ENCODE measurements around the gene TMTC2.

TMTC2 gene

DNA sequence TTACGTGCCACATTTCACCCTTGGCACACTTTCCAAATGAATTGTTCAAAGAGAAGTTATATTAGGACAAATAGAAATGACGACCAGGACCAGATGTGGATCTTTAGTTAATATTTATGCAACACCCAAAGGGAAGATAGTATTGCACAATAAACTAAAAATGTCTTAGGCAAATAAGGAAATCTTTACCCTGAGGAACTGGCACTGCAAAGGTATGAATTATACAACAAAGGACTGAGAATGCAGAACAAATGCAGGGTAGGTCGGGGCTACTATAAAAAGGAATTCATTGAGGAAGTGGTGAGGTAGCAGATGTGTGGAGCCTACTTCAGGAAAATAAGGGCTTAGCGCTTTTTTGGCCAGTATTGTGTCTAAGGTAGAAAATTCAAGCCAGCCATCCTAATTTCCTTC, 3.9 kb upstream of the TMTC2 start:
- Histone ChIP-seq H3K36me3 (ENCODE audit: control insufficient read depth in 2 of 2, insufficient read depth in 2 of 2, low read length in 2 of 2) (no peaks in the 10 kb centered on the region), H3K9ac (ENCODE audit: low read length in 2 of 2) (no peak overlapping the region), H3K4me3 (ENCODE audit: low read length in 2 of 2) (no peak overlapping the region), H3K27me3 (ENCODE audit: control insufficient read depth in 1 of 2, insufficient read depth in 2 of 2, low read length in 2 of 2) (no peaks in the 10 kb centered on the region), H3K4me1 (ENCODE audit: control insufficient read depth, insufficient read depth, low read length) (peaks cover 8% of the 10 kb centered on the region), H3K9me3 (ENCODE audit: control insufficient read depth in 2 of 2, low read length in 2 of 2) (no peaks in the 10 kb centered on the region), H3K27ac (ENCODE audit: low read length) (no peak overlapping the region)

DNA sequence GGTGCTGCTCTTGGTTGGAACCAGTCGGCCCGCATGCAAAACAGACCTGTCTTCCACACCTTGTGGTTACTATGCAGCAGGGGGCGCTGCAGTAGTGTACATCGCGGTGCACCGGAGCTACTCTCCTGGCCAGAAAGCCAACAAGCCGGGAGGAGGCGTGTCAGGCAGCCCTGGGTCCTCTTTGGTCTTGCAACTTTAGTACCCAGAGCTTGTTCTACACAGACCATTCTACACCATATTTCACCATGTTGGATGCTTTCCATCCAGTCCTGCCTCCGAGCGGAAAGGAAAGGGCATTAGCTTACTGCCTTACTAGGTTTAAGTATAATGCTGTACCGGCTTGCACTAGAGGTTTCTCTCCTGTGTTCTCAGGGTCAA, 927 bp upstream of the TMTC2 start:
- H3K27me3 ChIP-seq (ENCODE audit: control insufficient read depth in 1 of 2, insufficient read depth in 2 of 2, low read length in 2 of 2): no peaks in the 10 kb centered on the region
- H3K27ac ChIP-seq (ENCODE audit: low read length): peak overlapping the region; percentile 92
- peak overlapping the region; percentile 86 to 96 for H3K4me3 ChIP-seq (ENCODE audit: low read length in 2 of 2)
- peaks cover 10% of the 10 kb centered on the region for H3K4me1 ChIP-seq (ENCODE audit: control insufficient read depth, insufficient read depth, low read length)
- no peaks in the 10 kb centered on the region for H3K9me3 ChIP-seq (ENCODE audit: control insufficient read depth in 2 of 2, low read length in 2 of 2)
- H3K9ac ChIP-seq (ENCODE audit: low read length in 2 of 2): peak overlapping the region; percentile 89 to 93
- H3K36me3 ChIP-seq (ENCODE audit: control insufficient read depth in 2 of 2, insufficient read depth in 2 of 2, low read length in 2 of 2): no peaks in the 10 kb centered on the region

DNA sequence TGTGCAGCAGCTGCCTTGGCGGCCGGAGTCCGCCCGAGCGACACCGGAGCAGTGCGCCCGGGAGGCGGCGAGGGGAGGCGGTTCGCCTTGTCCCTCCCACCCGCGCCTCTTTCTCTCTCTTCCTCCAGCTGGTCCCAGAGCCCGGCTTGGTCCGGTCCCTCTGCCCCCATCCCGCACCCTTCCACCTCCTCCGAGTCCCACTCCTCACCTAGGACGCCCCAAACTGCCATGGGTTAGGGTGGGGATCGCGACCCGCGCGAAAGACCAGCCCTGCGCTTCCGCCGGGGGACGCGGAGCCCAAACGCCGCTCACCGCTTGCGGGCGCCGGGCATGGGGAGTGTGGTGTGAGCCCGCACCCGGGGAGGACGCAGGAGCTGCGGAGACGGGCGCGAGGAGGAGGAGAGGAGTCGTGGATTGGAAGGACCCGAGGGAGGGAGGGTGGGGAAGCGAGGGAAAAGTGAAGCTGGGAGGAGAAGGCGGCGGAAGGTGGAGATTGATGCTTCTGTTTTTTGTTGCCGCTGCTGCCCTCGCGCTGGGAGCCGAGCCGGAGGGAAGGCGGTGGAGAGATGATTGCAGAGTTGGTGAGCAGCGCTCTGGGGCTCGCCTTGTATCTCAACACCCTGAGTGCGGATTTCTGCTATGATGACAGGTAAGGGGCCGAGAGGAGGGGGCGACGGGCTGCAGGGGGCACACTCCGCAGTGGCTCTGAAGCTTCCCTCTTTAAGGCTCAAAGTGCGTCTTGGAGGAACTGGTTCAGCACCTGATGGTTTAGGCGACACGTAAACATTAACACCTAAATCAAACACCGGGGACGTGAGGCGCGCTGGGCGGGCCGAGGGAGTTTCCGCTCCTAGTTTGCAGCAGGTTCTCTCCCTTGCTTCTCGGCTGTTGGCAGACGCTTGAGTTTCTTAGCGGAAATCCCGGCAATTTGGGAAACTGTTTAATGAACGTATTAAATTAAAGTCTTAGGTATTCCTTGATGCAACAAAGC, 610 bp downstream of the TMTC2 start:
- peak overlapping the region; percentile 86 to 96 for H3K4me3 ChIP-seq (ENCODE audit: low read length in 2 of 2)
- H3K27me3 ChIP-seq (ENCODE audit: control insufficient read depth in 1 of 2, insufficient read depth in 2 of 2, low read length in 2 of 2): no peaks in the 10 kb centered on the region
- peak overlapping the region; percentile 92 for H3K27ac ChIP-seq (ENCODE audit: low read length)
- peak overlapping the region; percentile 66 to 93 for H3K9ac ChIP-seq (ENCODE audit: low read length in 2 of 2)
- no peaks in the 10 kb centered on the region for H3K9me3 ChIP-seq (ENCODE audit: control insufficient read depth in 2 of 2, low read length in 2 of 2)
- peaks cover 8% of the 10 kb centered on the region for H3K4me1 ChIP-seq (ENCODE audit: control insufficient read depth, insufficient read depth, low read length)
- no peaks in the 10 kb centered on the region for H3K36me3 ChIP-seq (ENCODE audit: control insufficient read depth in 2 of 2, insufficient read depth in 2 of 2, low read length in 2 of 2)

DNA sequence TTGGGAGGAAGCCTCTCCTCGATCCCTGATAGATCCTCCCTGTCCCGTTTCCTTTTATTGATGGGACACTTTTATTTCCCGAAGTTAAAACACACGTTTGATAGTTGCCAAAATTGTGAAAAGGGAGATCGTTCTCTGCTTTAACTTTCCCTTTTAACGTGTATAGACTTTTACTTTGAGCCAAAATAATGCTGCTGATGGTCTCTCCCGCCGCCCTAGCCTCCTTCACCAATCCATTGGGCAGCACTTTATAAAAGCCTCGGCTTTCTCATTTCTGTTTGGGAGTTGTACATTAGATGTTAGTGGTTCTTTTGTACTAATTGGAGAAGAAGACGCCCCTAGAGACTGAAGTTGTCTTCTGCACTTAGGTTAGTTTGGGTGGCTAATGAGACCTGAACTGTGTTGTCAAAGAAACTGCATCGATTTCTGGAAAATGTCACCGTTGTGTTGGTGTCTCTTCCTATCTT, 1.4 kb downstream of the TMTC2 start:
- Histone ChIP-seq H3K27ac (ENCODE audit: low read length) (peak overlapping the region; percentile 92), H3K4me1 (ENCODE audit: control insufficient read depth, insufficient read depth, low read length) (peaks cover 6% of the 10 kb centered on the region), H3K27me3 (ENCODE audit: control insufficient read depth in 1 of 2, insufficient read depth in 2 of 2, low read length in 2 of 2) (no peaks in the 10 kb centered on the region), H3K4me3 (ENCODE audit: low read length in 2 of 2) (peak overlapping the region; percentile 86 to 96), H3K9me3 (ENCODE audit: control insufficient read depth in 2 of 2, low read length in 2 of 2) (no peaks in the 10 kb centered on the region), H3K36me3 (ENCODE audit: control insufficient read depth in 2 of 2, insufficient read depth in 2 of 2, low read length in 2 of 2) (no peaks in the 10 kb centered on the region), H3K9ac (ENCODE audit: low read length in 2 of 2) (peak overlapping the region; percentile 37 to 93)

DNA sequence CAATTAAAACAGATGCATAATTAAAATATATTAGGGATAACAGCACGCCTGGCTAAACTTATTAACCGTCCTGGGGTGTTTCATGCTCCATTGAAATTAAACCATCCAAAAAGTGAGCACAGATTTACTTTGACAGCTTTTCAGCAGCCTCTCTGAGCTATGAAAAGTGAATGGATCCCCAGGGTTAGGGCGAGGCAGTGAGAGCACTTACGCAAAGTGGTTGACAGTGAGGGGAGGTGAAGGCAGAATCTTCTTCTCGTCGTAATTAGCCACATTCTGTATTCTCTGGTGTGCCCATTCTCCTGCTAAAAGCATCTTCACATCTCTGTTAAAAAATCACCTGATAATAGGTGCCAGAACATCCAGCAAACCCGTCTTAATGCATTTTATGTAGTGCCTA, 1.9 kb downstream of the TMTC2 start:
- H3K36me3 ChIP-seq (ENCODE audit: control insufficient read depth in 2 of 2, insufficient read depth in 2 of 2, low read length in 2 of 2): no peaks in the 10 kb centered on the region
- peak overlapping the region; percentile 37 to 93 for H3K9ac ChIP-seq (ENCODE audit: low read length in 2 of 2)
- peak overlapping the region; percentile 86 to 96 for H3K4me3 ChIP-seq (ENCODE audit: low read length in 2 of 2)
- H3K27ac ChIP-seq (ENCODE audit: low read length): no peak overlapping the region
- H3K4me1 ChIP-seq (ENCODE audit: control insufficient read depth, insufficient read depth, low read length): peaks cover 6% of the 10 kb centered on the region
- no peaks in the 10 kb centered on the region for H3K27me3 ChIP-seq (ENCODE audit: control insufficient read depth in 1 of 2, insufficient read depth in 2 of 2, low read length in 2 of 2)
- H3K9me3 ChIP-seq (ENCODE audit: control insufficient read depth in 2 of 2, low read length in 2 of 2): no peaks in the 10 kb centered on the region

DNA sequence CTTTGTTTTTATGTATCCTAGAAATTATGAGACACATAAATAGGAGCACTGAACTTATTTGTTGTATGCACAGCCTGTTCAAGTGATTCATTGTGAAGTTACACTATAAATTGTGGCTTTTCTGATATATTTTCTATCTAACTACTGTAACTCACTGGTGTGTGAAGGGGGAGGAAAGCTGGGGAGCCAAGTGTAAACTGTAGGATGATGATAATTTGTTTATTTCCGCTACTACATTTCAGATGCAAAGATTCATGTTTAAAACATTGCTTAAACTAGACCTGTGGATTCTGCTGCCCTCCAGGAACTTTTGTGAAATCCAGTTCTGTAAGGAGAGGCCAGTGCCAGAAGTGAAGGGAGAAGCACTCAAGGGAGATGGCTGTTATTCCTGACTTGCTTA, 3.3 kb downstream of the TMTC2 start:
- no peak overlapping the region for H3K27ac ChIP-seq (ENCODE audit: low read length)
- peaks cover 6% of the 10 kb centered on the region for H3K4me1 ChIP-seq (ENCODE audit: control insufficient read depth, insufficient read depth, low read length)
- no peaks in the 10 kb centered on the region for H3K27me3 ChIP-seq (ENCODE audit: control insufficient read depth in 1 of 2, insufficient read depth in 2 of 2, low read length in 2 of 2)
- H3K4me3 ChIP-seq (ENCODE audit: low read length in 2 of 2): peak overlapping the region in 1 of 2 donors; percentile 21
- no peak overlapping the region for H3K9ac ChIP-seq (ENCODE audit: low read length in 2 of 2)
- no peaks in the 10 kb centered on the region for H3K36me3 ChIP-seq (ENCODE audit: control insufficient read depth in 2 of 2, insufficient read depth in 2 of 2, low read length in 2 of 2)
- no peaks in the 10 kb centered on the region for H3K9me3 ChIP-seq (ENCODE audit: control insufficient read depth in 2 of 2, low read length in 2 of 2)

DNA sequence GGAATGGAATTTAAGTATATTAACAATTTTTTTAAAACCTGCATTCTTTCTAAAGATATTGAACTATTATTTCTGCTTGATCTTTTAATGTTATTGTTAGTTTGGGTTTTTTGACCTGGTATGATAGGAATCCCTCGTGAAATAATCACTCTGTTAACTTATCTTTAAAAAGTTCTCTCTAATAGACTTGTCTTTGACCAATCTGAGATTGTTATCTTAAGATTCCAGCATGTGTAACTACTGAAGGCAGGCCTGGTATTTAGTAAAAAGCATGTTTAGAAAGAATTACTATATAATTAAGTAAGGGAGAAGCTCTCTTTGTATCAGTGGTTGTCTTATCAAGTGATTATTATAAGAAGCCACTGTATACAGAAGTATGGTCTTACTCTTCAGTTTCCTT, 4.8 kb downstream of the TMTC2 start:
- Histone ChIP-seq H3K9ac (ENCODE audit: low read length in 2 of 2) (no peak overlapping the region), H3K27me3 (ENCODE audit: control insufficient read depth in 1 of 2, insufficient read depth in 2 of 2, low read length in 2 of 2) (no peaks in the 10 kb centered on the region), H3K27ac (ENCODE audit: low read length) (no peak overlapping the region), H3K4me3 (ENCODE audit: low read length in 2 of 2) (no peak overlapping the region), H3K36me3 (ENCODE audit: control insufficient read depth in 2 of 2, insufficient read depth in 2 of 2, low read length in 2 of 2) (no peaks in the 10 kb centered on the region), H3K4me1 (ENCODE audit: control insufficient read depth, insufficient read depth, low read length) (peaks cover 3% of the 10 kb centered on the region), H3K9me3 (ENCODE audit: control insufficient read depth in 2 of 2, low read length in 2 of 2) (no peaks in the 10 kb centered on the region)

DNA sequence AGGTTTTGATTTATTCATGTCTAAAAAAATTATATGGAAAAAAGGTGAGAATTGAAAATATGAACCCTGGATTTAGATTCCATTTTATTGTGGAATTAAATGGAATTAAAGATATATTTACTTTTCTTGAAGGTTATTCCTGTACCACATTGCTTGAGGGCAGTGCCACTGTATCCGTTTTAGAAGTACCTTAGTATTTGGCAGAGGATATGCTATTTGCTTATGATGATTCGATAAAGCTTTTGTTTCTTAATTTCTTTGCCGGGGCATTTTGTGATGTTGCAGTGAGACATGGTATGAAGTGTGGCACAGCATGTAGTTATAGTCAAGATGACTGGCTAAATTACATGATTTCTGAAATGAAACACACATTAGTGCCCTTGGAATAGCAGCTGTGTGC, 7.6 kb downstream of the TMTC2 start:
- Histone ChIP-seq H3K9me3 (ENCODE audit: control insufficient read depth in 2 of 2, low read length in 2 of 2) (no peaks in the 10 kb centered on the region), H3K27me3 (ENCODE audit: control insufficient read depth in 1 of 2, insufficient read depth in 2 of 2, low read length in 2 of 2) (no peaks in the 10 kb centered on the region), H3K36me3 (ENCODE audit: control insufficient read depth in 2 of 2, insufficient read depth in 2 of 2, low read length in 2 of 2) (no peaks in the 10 kb centered on the region), H3K27ac (ENCODE audit: low read length) (no peak overlapping the region), H3K9ac (ENCODE audit: low read length in 2 of 2) (no peak overlapping the region), H3K4me3 (ENCODE audit: low read length in 2 of 2) (no peak overlapping the region), H3K4me1 (ENCODE audit: control insufficient read depth, insufficient read depth, low read length) (no peaks in the 10 kb centered on the region)

DNA sequence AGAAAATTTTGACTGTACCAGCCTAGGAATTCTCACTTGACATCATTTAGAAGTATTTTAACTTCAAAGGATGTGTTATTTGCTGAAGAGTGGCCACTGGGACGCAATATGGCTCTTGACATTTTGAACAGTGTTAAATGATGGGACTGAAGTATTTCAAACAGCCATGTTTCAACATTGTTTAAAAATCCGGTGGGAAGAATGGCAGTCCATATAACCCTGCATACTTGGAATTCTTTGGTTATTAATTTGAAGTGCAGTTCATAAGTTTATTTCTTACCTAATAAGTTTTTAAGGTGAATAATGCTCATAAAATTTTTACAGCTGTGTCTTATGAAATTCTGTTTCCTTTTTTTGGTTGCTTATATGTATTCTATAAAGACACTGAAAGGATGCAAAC, 8.3 kb downstream of the TMTC2 start:
- Histone ChIP-seq H3K27ac (ENCODE audit: low read length) (no peak overlapping the region), H3K4me3 (ENCODE audit: low read length in 2 of 2) (no peak overlapping the region), H3K9ac (ENCODE audit: low read length in 2 of 2) (no peak overlapping the region), H3K4me1 (ENCODE audit: control insufficient read depth, insufficient read depth, low read length) (no peaks in the 10 kb centered on the region), H3K27me3 (ENCODE audit: control insufficient read depth in 1 of 2, insufficient read depth in 2 of 2, low read length in 2 of 2) (no peaks in the 10 kb centered on the region), H3K36me3 (ENCODE audit: control insufficient read depth in 2 of 2, insufficient read depth in 2 of 2, low read length in 2 of 2) (no peaks in the 10 kb centered on the region), H3K9me3 (ENCODE audit: control insufficient read depth in 2 of 2, low read length in 2 of 2) (no peaks in the 10 kb centered on the region)

DNA sequence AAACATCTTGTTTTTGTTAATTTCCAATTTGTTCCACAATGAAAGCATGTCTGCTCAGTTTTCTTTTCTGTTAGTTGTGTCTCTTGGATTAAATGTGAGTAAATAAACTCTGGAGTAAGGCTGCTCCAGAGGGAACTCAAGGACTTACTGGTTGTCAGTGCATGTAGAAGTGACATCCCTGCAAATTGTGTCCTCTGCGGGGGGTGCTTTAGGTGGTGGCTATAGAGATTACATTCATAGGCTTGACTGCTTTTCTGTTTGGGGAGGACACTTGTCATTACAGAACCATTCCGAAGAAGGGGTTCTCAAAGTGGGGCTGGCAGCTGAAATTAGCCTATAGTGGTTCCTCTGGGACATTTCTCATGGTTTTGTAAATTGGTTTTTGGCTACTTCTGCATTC, 8.8 kb downstream of the TMTC2 start:
- Histone ChIP-seq H3K36me3 (ENCODE audit: control insufficient read depth in 2 of 2, insufficient read depth in 2 of 2, low read length in 2 of 2) (no peaks in the 10 kb centered on the region), H3K9ac (ENCODE audit: low read length in 2 of 2) (no peak overlapping the region), H3K27me3 (ENCODE audit: control insufficient read depth in 1 of 2, insufficient read depth in 2 of 2, low read length in 2 of 2) (no peaks in the 10 kb centered on the region), H3K27ac (ENCODE audit: low read length) (no peak overlapping the region), H3K4me1 (ENCODE audit: control insufficient read depth, insufficient read depth, low read length) (no peaks in the 10 kb centered on the region), H3K9me3 (ENCODE audit: control insufficient read depth in 2 of 2, low read length in 2 of 2) (no peaks in the 10 kb centered on the region), H3K4me3 (ENCODE audit: low read length in 2 of 2) (no peak overlapping the region)

DNA sequence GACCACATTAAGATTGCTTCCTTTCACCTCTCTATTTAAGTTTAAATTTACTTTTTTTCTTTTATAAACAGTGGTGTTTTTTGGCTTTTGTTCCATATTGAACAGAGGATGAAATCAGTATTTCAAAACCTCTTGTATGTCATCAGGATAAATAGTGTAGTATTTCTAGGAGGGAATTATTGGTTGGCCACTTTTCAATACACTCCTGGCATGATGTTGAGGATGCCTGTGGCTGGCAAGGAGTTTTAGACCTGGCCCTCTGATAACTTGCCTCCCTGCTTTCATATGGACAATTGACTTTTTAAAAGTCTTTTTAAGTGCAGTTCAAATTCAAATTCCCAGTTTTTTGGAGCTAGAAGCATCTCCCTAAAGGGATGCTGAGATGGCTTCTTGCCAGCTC, 9.8 kb downstream of the TMTC2 start:
- H3K27ac ChIP-seq (ENCODE audit: low read length): no peak overlapping the region
- H3K27me3 ChIP-seq (ENCODE audit: control insufficient read depth in 1 of 2, insufficient read depth in 2 of 2, low read length in 2 of 2): no peaks in the 10 kb centered on the region
- no peak overlapping the region for H3K4me3 ChIP-seq (ENCODE audit: low read length in 2 of 2)
- H3K9me3 ChIP-seq (ENCODE audit: control insufficient read depth in 2 of 2, low read length in 2 of 2): no peaks in the 10 kb centered on the region
- H3K4me1 ChIP-seq (ENCODE audit: control insufficient read depth, insufficient read depth, low read length): no peaks in the 10 kb centered on the region
- no peaks in the 10 kb centered on the region for H3K36me3 ChIP-seq (ENCODE audit: control insufficient read depth in 2 of 2, insufficient read depth in 2 of 2, low read length in 2 of 2)
- H3K9ac ChIP-seq (ENCODE audit: low read length in 2 of 2): no peak overlapping the region
